Astrocyte (in vitro differentiated cells and primary cell): ENCODE measurements around the gene MEGF11. TPM values are rescaled to one million over a fixed set of nuclear protein-coding genes. Genes with fewer than 3 reads are reported as not detected.
"Not testable (repeated sequence)": the region's sequence is repeated elsewhere in the genome, so short reads cannot be mapped to it uniquely, and the experiment has no call there.

ENCODE experiments used
- DNase-seq: peaks from one replicate; pipeline ENCODE4 v3.0.0-alpha.2; 2010; ENCODE audit warnings: low read depth
- FAIRE-seq: peaks from 2 replicates; lab custom pipeline; 2011; peaks lifted over from hg19 to GRCh38; lab: Jason Lieb, UNC
- H2AFZ ChIP-seq: 2 replicates; pipeline ENCODE4 v1.6.0; 2012; ENCODE audit warnings: low read depth, low read length, inconsistent platforms
- H3K27ac ChIP-seq: 2 replicates; pipeline ENCODE4 v1.5.1; 2011; ENCODE audit warnings: low read depth, low read length, inconsistent platforms
- H3K27me3 ChIP-seq: 2 replicates; pipeline ENCODE4 v1.6.0; 2011; ENCODE audit warnings: low read length, inconsistent platforms; ENCODE audit not compliant: insufficient read depth
- H3K36me3 ChIP-seq: 2 replicates; pipeline ENCODE4 v1.5.1; 2011; ENCODE audit warnings: low read length, inconsistent platforms; ENCODE audit not compliant: insufficient read depth
- H3K4me1 ChIP-seq: 2 replicates; pipeline ENCODE4 v1.5.1; 2011; ENCODE audit warnings: low read length, inconsistent platforms; ENCODE audit not compliant: insufficient read depth
- H3K4me2 ChIP-seq: 2 replicates; pipeline ENCODE4 v1.6.0; 2012; ENCODE audit warnings: low read length, inconsistent platforms
- H3K4me3 ChIP-seq: 2 replicates; pipeline ENCODE4 v1.5.1; 2011; ENCODE audit warnings: low read depth, mild to moderate bottlenecking, low read length, inconsistent platforms; ENCODE audit not compliant: insufficient read depth
- H3K79me2 ChIP-seq: 2 replicates; pipeline ENCODE4 v1.6.0; 2012; ENCODE audit warnings: mild to moderate bottlenecking, low read length, inconsistent platforms; ENCODE audit not compliant: insufficient read depth
- H3K9ac ChIP-seq: 2 replicates; pipeline ENCODE4 v1.6.0; 2012; ENCODE audit warnings: mild to moderate bottlenecking, low read length, inconsistent platforms
- H3K9me3 ChIP-seq: 2 replicates; pipeline ENCODE4 v1.5.1; 2012; ENCODE audit warnings: low read depth, mild to moderate bottlenecking, low read length, inconsistent platforms; ENCODE audit not compliant: insufficient read depth
- H4K20me1 ChIP-seq: 2 replicates; pipeline ENCODE4 v1.6.0; 2012; ENCODE audit warnings: low read length, inconsistent platforms; ENCODE audit not compliant: insufficient read depth
- H3K27ac Mint-ChIP-seq: one replicate; pipeline ENCODE4 v1.8.0; 2021; ENCODE audit warnings: mild to moderate bottlenecking, mixed read lengths; ENCODE audit not compliant: unreplicated experiment
- H3K27me3 Mint-ChIP-seq: one replicate; pipeline ENCODE4 v1.8.0; 2021; ENCODE audit warnings: low read depth, mixed read lengths; ENCODE audit not compliant: unreplicated experiment
- H3K36me3 Mint-ChIP-seq: one replicate; pipeline ENCODE4 v1.8.0; 2021; ENCODE audit warnings: low read depth, mixed read lengths; ENCODE audit not compliant: unreplicated experiment
- H3K4me1 Mint-ChIP-seq: one replicate; pipeline ENCODE4 v1.8.0; 2021; ENCODE audit warnings: low read depth, mixed read lengths; ENCODE audit not compliant: unreplicated experiment
- H3K4me3 Mint-ChIP-seq: one replicate; pipeline ENCODE4 v1.8.0; 2021; ENCODE audit warnings: mild to moderate bottlenecking, moderate library complexity, mixed read lengths; ENCODE audit not compliant: unreplicated experiment
- H3K9me3 Mint-ChIP-seq: one replicate; pipeline ENCODE4 v1.8.0; 2021; ENCODE audit warnings: mild to moderate bottlenecking, mixed read lengths; ENCODE audit not compliant: unreplicated experiment
- CTCF ChIP-seq: IDR thresholded peaks from 2 replicates; pipeline ENCODE4 v1.5.1; 2011; ENCODE audit warnings: low read depth, mild to moderate bottlenecking, inconsistent platforms, low read length, moderate library complexity; ENCODE audit not compliant: insufficient read depth
- EZH2 ChIP-seq: IDR thresholded peaks from 2 replicates; pipeline ENCODE4 v1.6.1; 2012; ENCODE audit warnings: mild to moderate bottlenecking, low read length, inconsistent platforms; ENCODE audit not compliant: insufficient read depth
- total RNA-seq: library from RNA; stranded (reverse); gene quantifications from 2 replicates; pipeline ENCODE4 v1.2.1, GENCODE V29; 2021

MEGF11 gene
- total RNA-seq, 1 donor from 2014 or later: 0.16 TPM

GRCh38 chr15:66249605-66250174 is 3.9 kb downstream of the MEGF11 start:
- Mint-ChIP-seq H3K4me3 (no peak overlapping the region), H3K9me3 (no peaks in the 10 kb centered on the region), H3K36me3 (no peaks in the 10 kb centered on the region), H3K27me3 (peaks cover 64% of the 10 kb centered on the region), H3K27ac (no peak overlapping the region), H3K4me1 (peaks cover 3% of the 10 kb centered on the region)
- Histone ChIP-seq H3K79me2 (no peaks in the 10 kb centered on the region), H3K27ac (no peak overlapping the region), H4K20me1 (peaks cover 4% of the 10 kb centered on the region), H3K9ac (no peak overlapping the region), H3K9me3 (no peaks in the 10 kb centered on the region), H3K4me3 (no peak overlapping the region), H3K4me2 (no peak overlapping the region), H3K4me1 (peaks cover 14% of the 10 kb centered on the region), H3K27me3 (peaks cover 50% of the 10 kb centered on the region), H2AFZ (no peak overlapping the region), H3K36me3 (no peaks in the 10 kb centered on the region)
- FAIRE-seq: no peak
- DNase-seq: no peak
- TF ChIP-seq EZH2 (no peak), CTCF (no peak)

- Mint-ChIP-seq H3K4me1 (no peaks in the 10 kb centered on the region), H3K9me3 (no peaks in the 10 kb centered on the region), H3K27me3 (peaks cover 61% of the 10 kb centered on the region), H3K4me3 (no peak overlapping the region), H3K27ac (no peak overlapping the region), H3K36me3 (no peaks in the 10 kb centered on the region)
- Histone ChIP-seq H3K27ac (no peak overlapping the region), H3K4me1 (no peaks in the 10 kb centered on the region), H4K20me1 (no peaks in the 10 kb centered on the region), H3K9ac (no peak overlapping the region), H3K27me3 (peaks cover 37% of the 10 kb centered on the region), H3K79me2 (no peaks in the 10 kb centered on the region), H3K9me3 (no peaks in the 10 kb centered on the region), H3K4me3 (no peak overlapping the region), H2AFZ (no peak overlapping the region), H3K4me2 (no peak overlapping the region), H3K36me3 (no peaks in the 10 kb centered on the region)
- FAIRE-seq (no peak), DNase-seq (no peak)
- TF ChIP-seq EZH2 (no peak), CTCF (no peak)
These were observed 6.6 kb downstream of the MEGF11 start for GRCh38 chr15:66246937-66247336.

GRCh38 chr15:66245832-66246231 is 7.7 kb downstream of the MEGF11 start:
- not testable (repeated sequence) for FAIRE-seq

More at GRCh38 chr15:66245832-66246231, 7.7 kb downstream of the MEGF11 start:
- H3K9me3 ChIP-seq, H3K36me3 Mint-ChIP-seq, H3K4me3 Mint-ChIP-seq, H3K27ac Mint-ChIP-seq, H3K9ac ChIP-seq, H3K4me3 ChIP-seq, H3K27ac ChIP-seq, H3K4me1 ChIP-seq, H2AFZ ChIP-seq, H4K20me1 ChIP-seq, H3K79me2 ChIP-seq, H3K4me1 Mint-ChIP-seq, DNase-seq, H3K4me2 ChIP-seq, H3K9me3 Mint-ChIP-seq, H3K36me3 ChIP-seq: not testable (repeated sequence)
- H3K27me3 ChIP-seq: peaks cover 30% of the 10 kb centered on the region
- H3K27me3 Mint-ChIP-seq: peaks cover 54% of the 10 kb centered on the region
